CD14-positive monocyte (primary cell): ENCODE measurements around the gene CCDC197. TPM values are rescaled to one million over a fixed set of nuclear protein-coding genes. Genes with fewer than 3 reads are reported as not detected.
A peak's percentile ranks its signal among the peaks of the same experiment; 100 is the strongest.

Experiments used
- DNase-seq, 3 donors: peaks; one replicate each; pipeline ENCODE4 v3.0.0-alpha.2; 2011 to 2022
- H2AFZ ChIP-seq: 2 replicates; pipeline ENCODE4 v1.6.0; 2012; ENCODE audit warnings: mild to moderate bottlenecking, low read depth, low read length, inconsistent platforms; ENCODE audit not compliant: insufficient read depth, poor library complexity, severe bottlenecking
- H3K27ac ChIP-seq, 2 donors: 1 replicate in 1 of 2; 2 replicates in 1 of 2; pipeline ENCODE4 v1.5.1; 2012 to 2013; ENCODE audit warnings: low read length in 2 of 2, control low read depth in 1 of 2, inconsistent platforms in 1 of 2, low read depth in 1 of 2, mild to moderate bottlenecking in 1 of 2
- H3K27me3 ChIP-seq, 2 donors: one replicate each; pipeline versions ENCODE4 v1.6.0 to v1.6.1; 2011 to 2013; ENCODE audit warnings: low read length in 2 of 2; ENCODE audit not compliant: control insufficient read depth in 2 of 2, insufficient read depth in 2 of 2
- H3K36me3 ChIP-seq, 2 donors: replicated peaks in 1 of 2; 1 replicate in 1 of 2; 2 replicates in 1 of 2; pipeline versions ENCODE4 v1.5.1 to v1.6.1; 2012 to 2013; ENCODE audit warnings: low read length in 2 of 2, control low read depth in 1 of 2, inconsistent platforms in 1 of 2, mild to moderate bottlenecking in 1 of 2; ENCODE audit not compliant: insufficient read depth in 2 of 2, control insufficient read depth in 1 of 2
- H3K4me1 ChIP-seq, 2 donors: 1 replicate in 1 of 2; 2 replicates in 1 of 2; pipeline versions ENCODE4 v1.5.1 to v1.6.1; 2012 to 2013; ENCODE audit warnings: low read length in 2 of 2, control low read depth in 1 of 2, inconsistent platforms in 1 of 2, mild to moderate bottlenecking in 1 of 2, moderate library complexity in 1 of 2; ENCODE audit not compliant: insufficient read depth in 2 of 2, control insufficient read depth in 1 of 2
- H3K4me2 ChIP-seq: replicated peaks from 2 replicates; pipeline ENCODE3; 2012; ENCODE audit warnings: low read length, moderate library complexity, mild to moderate bottlenecking; ENCODE audit not compliant: poor library complexity, severe bottlenecking; ENCODE audit errors: extremely low read depth
- H3K4me3 ChIP-seq, 3 experiments: fragments of 200-600 bp in 1 of 3; sonication (generic) in 1 of 3; replicated peaks in 1 of 3; 1 replicate in 2 of 3; 2 replicates in 1 of 3; pipeline ENCODE4 v1.5.1; 2011 to 2013; ENCODE audit warnings: low read length in 3 of 3, mild to moderate bottlenecking in 3 of 3, control low read depth in 2 of 3, low read depth in 2 of 3, inconsistent platforms in 1 of 3, moderate library complexity in 1 of 3
- H3K79me2 ChIP-seq: 2 replicates; pipeline ENCODE4 v1.6.0; 2012; ENCODE audit warnings: mild to moderate bottlenecking, control low read depth, inconsistent platforms, low read length, moderate library complexity; ENCODE audit not compliant: insufficient read depth
- H3K9ac ChIP-seq: 2 replicates; pipeline ENCODE4 v1.6.0; 2017; ENCODE audit warnings: low read length, mild to moderate bottlenecking; ENCODE audit not compliant: insufficient read depth, poor library complexity, severe bottlenecking
- H3K9me3 ChIP-seq, 2 donors: replicated peaks in 1 of 2; 1 replicate in 1 of 2; 2 replicates in 1 of 2; pipeline versions ENCODE4 v1.5.1 to v1.6.1; 2012 to 2013; ENCODE audit warnings: low read length in 2 of 2, control low read depth in 1 of 2; ENCODE audit not compliant: control insufficient read depth in 1 of 2, insufficient read depth in 1 of 2
- H4K20me1 ChIP-seq: 2 replicates; pipeline ENCODE4 v1.6.0; 2012; ENCODE audit warnings: mild to moderate bottlenecking, low read length, control low read depth, moderate library complexity; ENCODE audit not compliant: insufficient read depth
- H3K27ac Mint-ChIP-seq, 7 donors: one replicate each; pipeline ENCODE4 v1.8.0; 2020; ENCODE audit warnings: mild to moderate bottlenecking in 7 of 7, mixed read lengths in 7 of 7, moderate library complexity in 6 of 7, inconsistent platforms in 2 of 7
- H3K27me3 Mint-ChIP-seq, 3 donors: one replicate each; pipeline ENCODE4 v1.8.0; 2021 to 2022; ENCODE audit warnings: low read depth in 3 of 3, mild to moderate bottlenecking in 3 of 3, mixed read lengths in 3 of 3, moderate library complexity in 3 of 3, inconsistent platforms in 1 of 3
- H3K36me3 Mint-ChIP-seq, 2 donors: one replicate each; pipeline ENCODE4 v1.8.0; 2020; ENCODE audit warnings: mixed read lengths in 2 of 2, inconsistent platforms in 1 of 2, mild to moderate bottlenecking in 1 of 2
- H3K4me1 Mint-ChIP-seq: one replicate; pipeline ENCODE4 v1.8.0; 2020; ENCODE audit warnings: mild to moderate bottlenecking, mixed read lengths
- H3K4me3 Mint-ChIP-seq, 2 donors: one replicate each; pipeline ENCODE4 v1.8.0; 2020; ENCODE audit warnings: mild to moderate bottlenecking in 2 of 2, mixed read lengths in 2 of 2, moderate library complexity in 1 of 2
- H3K9me3 Mint-ChIP-seq, 7 donors: one replicate each; pipeline ENCODE4 v1.8.0; 2020 to 2022; ENCODE audit warnings: mixed read lengths in 7 of 7, mild to moderate bottlenecking in 6 of 7, moderate library complexity in 6 of 7, inconsistent platforms in 2 of 7
- CTCF ChIP-seq: fragments of 200-600 bp; IDR thresholded peaks from one replicate; pipeline ENCODE4 v1.8.0; 2022; ENCODE audit warnings: antibody characterized with exemption, mild to moderate bottlenecking
- WGBS: methylation state at CpG from one replicate; pipeline ENCODE4 v1.1.5; 2013; ENCODE audit warnings: missing lambda C conversion rate; ENCODE audit not compliant: insufficient coverage; 5-methylcytosine and 5-hydroxymethylcytosine counted together
- intact Hi-C, 2 donors: fragments of 100-400 bp; cut with micrococcal nuclease; formaldehyde crosslinking; loops; one replicate each; pipeline versions ENCODE4 v1.15.0 to v1.15.1; 2023
- polyA plus RNA-seq, 3 donors: library from polyadenylated mRNA; depleted of rRNA in 1 of 3; unstranded in 2 of 3; stranded (reverse) in 1 of 3; fragments of 300-500 nt in 2 of 3; fragments of >200 nt in 1 of 3; fragmentation: Illumina TruSeq in 2 of 3; gene quantifications; 1 replicate in 2 of 3; 2 replicates in 1 of 3; pipeline ENCODE4 v1.2.3, GENCODE V29; 2012 to 2021

CCDC197 gene
- polyA plus RNA-seq, 3 donors, result not detected

GRCh38 chr14:93954900-93955849 lies 41.9 kb upstream of the CCDC197 start:
- H3K27me3 Mint-ChIP-seq, result peaks cover 0 to 6% (median 4%) of the 10 kb centered on the region in 3 donors
- H3K27ac Mint-ChIP-seq, result peak overlapping the region; percentile 96 to 99 (median 98)
- Histone ChIP-seq H3K9ac (peak overlapping the region; percentile 87), H3K79me2 (no peaks in the 10 kb centered on the region), H3K27me3 (no peaks in the 10 kb centered on the region), H3K4me3 (peak overlapping the region in 2 of 3 experiments; percentile 18 to 48), H3K27ac (peak overlapping the region; percentile 93 to 100), H3K36me3 (no peaks in the 10 kb centered on the region), H3K9me3 (no peaks in the 10 kb centered on the region), H2AFZ (no peak overlapping the region), H3K4me1 (peaks cover 73% of the 10 kb centered on the region in 2 donors), H3K4me2 (peak overlapping the region; percentile 52), H4K20me1 (no peaks in the 10 kb centered on the region)
- DNase-seq, result peak; percentile 95 to 97 (median 96)
- H3K4me1 Mint-ChIP-seq, result peaks cover 79% of the 10 kb centered on the region
- H3K4me3 Mint-ChIP-seq, result peak overlapping the region; percentile 61 to 83
- 7% methylated on average over 5 of the region's 19 CpGs for WGBS
- intact Hi-C loops, result loop anchor here (2.0 to 5.0 kb wide), 3 partner anchors 16 to 1357 kb away; no protein-coding TSS in a partner anchor
- H3K9me3 Mint-ChIP-seq, result peaks cover 0 to 3% (median 0%) of the 10 kb centered on the region in 7 donors
- peaks cover 2 to 16% of the 10 kb centered on the region in 2 donors for H3K36me3 Mint-ChIP-seq
- TF ChIP-seq CTCF, result no peak

GRCh38 chr14:93955850-93956481 lies 41.1 kb upstream of the CCDC197 start:
- Histone ChIP-seq H2AFZ (no peak overlapping the region), H4K20me1 (no peaks in the 10 kb centered on the region), H3K27ac (peak overlapping the region; percentile 93 to 100), H3K9me3 (no peaks in the 10 kb centered on the region), H3K79me2 (no peaks in the 10 kb centered on the region), H3K4me2 (peak overlapping the region; percentile 52), H3K4me1 (peaks cover 77 to 79% of the 10 kb centered on the region in 2 donors), H3K9ac (peak overlapping the region; percentile 87), H3K27me3 (no peaks in the 10 kb centered on the region), H3K4me3 (peak overlapping the region in 2 of 3 experiments; percentile 18 to 48), H3K36me3 (no peaks in the 10 kb centered on the region)
- Mint-ChIP-seq H3K9me3 (peaks cover 0 to 3% (median 0%) of the 10 kb centered on the region in 7 donors), H3K27ac (peak overlapping the region; percentile 96 to 99 (median 98)), H3K36me3 (peaks cover 0 to 14% of the 10 kb centered on the region in 2 donors), H3K4me3 (peak overlapping the region; percentile 61 to 83), H3K4me1 (peaks cover 85% of the 10 kb centered on the region), H3K27me3 (peaks cover 0 to 6% (median 4%) of the 10 kb centered on the region in 3 donors)
- WGBS, result 52% methylated on average over 4 of the region's 8 CpGs
- TF ChIP-seq CTCF, result no peak
- intact Hi-C loops, result loop anchor here (2.0 to 5.0 kb wide), 3 partner anchors 15 to 1356 kb away; no protein-coding TSS in a partner anchor
- no peak for DNase-seq
